ENCODE data around the gene BOLA1. TPM values are rescaled to one million over a fixed set of nuclear protein-coding genes. Genes with fewer than 3 reads are reported as not detected.

Gene BOLA1
- total RNA-seq, 1 donor from 2014 or later: 12.1 TPM

DNA sequence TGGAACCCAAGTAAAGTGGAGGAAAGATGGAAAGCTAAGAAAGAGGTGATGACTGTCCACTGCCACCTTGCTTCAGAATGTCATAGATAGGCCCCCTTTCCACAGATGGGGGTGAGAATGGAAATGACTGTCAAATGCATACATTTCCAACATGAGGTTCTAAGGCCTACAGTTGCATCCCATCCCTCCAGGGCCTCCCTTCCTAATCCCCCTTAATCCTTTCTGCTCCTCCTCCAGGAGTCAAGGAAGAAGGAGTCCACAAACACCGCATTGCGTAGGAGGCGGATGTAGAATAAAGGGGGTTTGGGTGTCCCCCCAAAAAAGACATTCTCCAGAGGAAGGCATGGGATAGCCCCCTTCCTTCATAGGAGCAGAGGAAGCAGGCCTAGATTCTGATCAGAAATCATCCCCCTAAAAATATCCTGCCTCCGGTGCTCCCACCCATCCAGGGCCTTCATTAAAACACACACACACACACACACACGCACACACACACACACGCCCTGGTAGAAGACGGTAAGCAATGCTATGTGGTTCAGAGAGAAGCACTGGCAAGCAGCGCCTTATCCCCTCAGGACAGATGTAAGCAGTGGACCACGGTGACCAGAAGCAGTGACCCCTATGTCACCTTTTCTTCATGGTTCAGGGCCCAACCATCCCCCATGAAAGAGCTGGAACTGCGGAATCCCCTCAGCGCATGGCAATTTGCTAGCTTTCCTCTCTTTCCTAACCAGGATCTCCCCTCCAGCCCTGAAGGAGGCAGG lies 16.2 kb downstream of the BOLA1 start:
- H3K9me3 Mint-ChIP-seq (ENCODE audit: low read depth): no peaks in the 10 kb centered on the region
- H3K4me3 Mint-ChIP-seq (ENCODE audit: low read depth): peak overlapping the region; percentile 82
- DNase-seq (ENCODE audit: low spot score, unreplicated experiment): no peak
- no peak for TF ChIP-seq CTCF (IDR thresholded peaks at IDR 0.05; ENCODE audit: unreplicated experiment)
- H3K36me3 Mint-ChIP-seq (ENCODE audit: insufficient read depth): peaks cover 3% of the 10 kb centered on the region
- H3K4me1 Mint-ChIP-seq (ENCODE audit: low read depth): peaks cover 17% of the 10 kb centered on the region
- no peak overlapping the region for H3K27ac Mint-ChIP-seq
- peaks cover 9% of the 10 kb centered on the region for H3K27me3 Mint-ChIP-seq

GRCh38 chr1:149916193-149916897 lies 17.0 kb downstream of the BOLA1 start:
- no peaks in the 10 kb centered on the region for H3K9me3 Mint-ChIP-seq (ENCODE audit: low read depth)

GRCh38 chr1:149916898-149917252 lies 17.5 kb downstream of the BOLA1 start:
- H3K9me3 Mint-ChIP-seq (ENCODE audit: low read depth): no peaks in the 10 kb centered on the region

More at GRCh38 chr1:149916193-149916897, 17.0 kb downstream of the BOLA1 start:
- Mint-ChIP-seq H3K4me3 (ENCODE audit: low read depth) (peak overlapping the region; percentile 82), H3K4me1 (ENCODE audit: low read depth) (peaks cover 17% of the 10 kb centered on the region), H3K36me3 (ENCODE audit: insufficient read depth) (peaks cover 3% of the 10 kb centered on the region), H3K27ac (no peak overlapping the region), H3K27me3 (peaks cover 9% of the 10 kb centered on the region)
- DNase-seq (ENCODE audit: low spot score, unreplicated experiment): no peak
- no peak for TF ChIP-seq CTCF (IDR thresholded peaks at IDR 0.05; ENCODE audit: unreplicated experiment)

GRCh38 chr1:149917571-149918144 lies 18.3 kb downstream of the BOLA1 start, which contains the start of gene SV2A:
TSS of gene SV2A (minus strand) at chr1:149917844. CDS start at chr1:149913840, 4,004 bp downstream.
- Mint-ChIP-seq H3K4me3 (ENCODE audit: low read depth) (peak within 1 kb of the TSS; percentile 82), H3K36me3 (ENCODE audit: insufficient read depth) (peaks cover 3% of the 10 kb centered on the region), H3K4me1 (ENCODE audit: low read depth) (peaks cover 17% of the 10 kb centered on the region), H3K27ac (peak within 1 kb of the TSS; percentile 62), H3K27me3 (peaks cover 9% of the 10 kb centered on the region), H3K9me3 (ENCODE audit: low read depth) (no peaks in the 10 kb centered on the region)
- peak; percentile 30 for DNase-seq (ENCODE audit: low spot score, unreplicated experiment)
- no peak for TF ChIP-seq CTCF (IDR thresholded peaks at IDR 0.05; ENCODE audit: unreplicated experiment)

More at GRCh38 chr1:149916898-149917252, 17.5 kb downstream of the BOLA1 start:
- H3K27ac Mint-ChIP-seq: no peak overlapping the region
- H3K4me3 Mint-ChIP-seq (ENCODE audit: low read depth): peak overlapping the region; percentile 82
- peaks cover 17% of the 10 kb centered on the region for H3K4me1 Mint-ChIP-seq (ENCODE audit: low read depth)
- no peak for DNase-seq (ENCODE audit: low spot score, unreplicated experiment)
- H3K36me3 Mint-ChIP-seq (ENCODE audit: insufficient read depth): peaks cover under 1% of the 10 kb centered on the region
- H3K27me3 Mint-ChIP-seq: peaks cover 9% of the 10 kb centered on the region
- TF ChIP-seq CTCF (IDR thresholded peaks at IDR 0.05; ENCODE audit: unreplicated experiment): no peak

DNA sequence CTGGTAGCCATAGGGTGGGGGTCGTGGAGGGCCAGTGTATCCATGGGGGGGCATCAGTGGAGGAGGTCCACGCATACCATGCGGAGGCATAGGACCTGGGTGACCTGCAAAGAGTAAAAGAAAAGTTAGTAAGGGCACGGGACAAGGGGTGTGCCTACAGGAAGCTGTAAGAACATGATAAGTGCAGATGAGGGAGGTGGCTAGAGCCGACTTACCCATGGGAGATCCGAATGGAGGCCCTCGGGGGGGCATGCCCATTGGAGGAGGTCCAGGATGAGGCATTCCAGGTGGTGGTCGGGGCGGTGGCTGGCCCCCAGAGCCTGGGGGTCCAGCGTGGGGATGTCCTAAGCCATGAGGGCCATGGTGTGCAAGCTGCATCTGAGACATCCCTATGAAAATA lies 24.3 kb downstream of the BOLA1 start:
- no peak for TF ChIP-seq CTCF (IDR thresholded peaks at IDR 0.05; ENCODE audit: unreplicated experiment)
- Mint-ChIP-seq H3K4me1 (ENCODE audit: low read depth) (peaks cover 11% of the 10 kb centered on the region), H3K9me3 (ENCODE audit: low read depth) (no peaks in the 10 kb centered on the region), H3K36me3 (ENCODE audit: insufficient read depth) (peaks cover 26% of the 10 kb centered on the region), H3K27ac (no peak overlapping the region), H3K27me3 (peaks cover under 1% of the 10 kb centered on the region), H3K4me3 (ENCODE audit: low read depth) (no peak overlapping the region)
- no peak for DNase-seq (ENCODE audit: low spot score, unreplicated experiment)
